Measurements from ENCODE around the gene SLC38A3. TPM values are rescaled to one million over a fixed set of nuclear protein-coding genes. Genes with fewer than 3 reads are reported as not detected.

SLC38A3 gene
- total RNA-seq, 1 donor from 2014 or later = not detected

DNA sequence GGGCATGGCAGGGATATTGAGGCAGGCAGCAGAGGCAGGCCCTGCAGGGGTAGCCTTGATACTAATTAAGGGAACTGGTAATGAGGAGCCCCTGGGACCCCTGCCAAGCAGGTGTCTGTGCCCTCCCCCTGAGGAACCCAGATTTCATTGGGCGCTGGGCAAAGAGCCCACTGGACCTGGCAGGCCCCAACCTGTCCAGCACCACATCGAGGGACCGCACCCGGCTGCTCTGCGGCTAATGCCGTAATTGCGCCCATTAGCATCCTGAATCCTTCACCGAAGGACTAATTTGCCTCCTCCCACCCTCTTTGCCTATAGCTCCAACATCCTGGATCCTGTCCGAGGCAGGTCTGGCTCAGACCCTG is 50.2 kb downstream of the SLC38A3 start:
- intact Hi-C loops (cut with DNase I) = no loop called here
- no peaks in the 10 kb centered on the region for H3K27me3 ChIP-seq
- H3K4me3 ChIP-seq = no peak overlapping the region
- H3K9me3 ChIP-seq = no peaks in the 10 kb centered on the region
- DNase-seq (ENCODE audit: low spot score in 2 of 2) = no peak
- peaks cover 13 to 39% of the 10 kb centered on the region in 2 donors for H3K4me1 ChIP-seq
- H3K27ac ChIP-seq = peak overlapping the region; percentile 88 to 92
- TF ChIP-seq, protein P1, sequence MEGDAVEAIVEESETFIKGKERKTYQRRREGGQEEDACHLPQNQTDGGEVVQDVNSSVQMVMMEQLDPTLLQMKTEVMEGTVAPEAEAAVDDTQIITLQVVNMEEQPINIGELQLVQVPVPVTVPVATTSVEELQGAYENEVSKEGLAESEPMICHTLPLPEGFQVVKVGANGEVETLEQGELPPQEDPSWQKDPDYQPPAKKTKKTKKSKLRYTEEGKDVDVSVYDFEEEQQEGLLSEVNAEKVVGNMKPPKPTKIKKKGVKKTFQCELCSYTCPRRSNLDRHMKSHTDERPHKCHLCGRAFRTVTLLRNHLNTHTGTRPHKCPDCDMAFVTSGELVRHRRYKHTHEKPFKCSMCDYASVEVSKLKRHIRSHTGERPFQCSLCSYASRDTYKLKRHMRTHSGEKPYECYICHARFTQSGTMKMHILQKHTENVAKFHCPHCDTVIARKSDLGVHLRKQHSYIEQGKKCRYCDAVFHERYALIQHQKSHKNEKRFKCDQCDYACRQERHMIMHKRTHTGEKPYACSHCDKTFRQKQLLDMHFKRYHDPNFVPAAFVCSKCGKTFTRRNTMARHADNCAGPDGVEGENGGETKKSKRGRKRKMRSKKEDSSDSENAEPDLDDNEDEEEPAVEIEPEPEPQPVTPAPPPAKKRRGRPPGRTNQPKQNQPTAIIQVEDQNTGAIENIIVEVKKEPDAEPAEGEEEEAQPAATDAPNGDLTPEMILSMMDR (IDR thresholded peaks at IDR 0.05) = no peak
- peaks cover 59 to 69% of the 10 kb centered on the region in 2 donors for H3K36me3 ChIP-seq

DNA sequence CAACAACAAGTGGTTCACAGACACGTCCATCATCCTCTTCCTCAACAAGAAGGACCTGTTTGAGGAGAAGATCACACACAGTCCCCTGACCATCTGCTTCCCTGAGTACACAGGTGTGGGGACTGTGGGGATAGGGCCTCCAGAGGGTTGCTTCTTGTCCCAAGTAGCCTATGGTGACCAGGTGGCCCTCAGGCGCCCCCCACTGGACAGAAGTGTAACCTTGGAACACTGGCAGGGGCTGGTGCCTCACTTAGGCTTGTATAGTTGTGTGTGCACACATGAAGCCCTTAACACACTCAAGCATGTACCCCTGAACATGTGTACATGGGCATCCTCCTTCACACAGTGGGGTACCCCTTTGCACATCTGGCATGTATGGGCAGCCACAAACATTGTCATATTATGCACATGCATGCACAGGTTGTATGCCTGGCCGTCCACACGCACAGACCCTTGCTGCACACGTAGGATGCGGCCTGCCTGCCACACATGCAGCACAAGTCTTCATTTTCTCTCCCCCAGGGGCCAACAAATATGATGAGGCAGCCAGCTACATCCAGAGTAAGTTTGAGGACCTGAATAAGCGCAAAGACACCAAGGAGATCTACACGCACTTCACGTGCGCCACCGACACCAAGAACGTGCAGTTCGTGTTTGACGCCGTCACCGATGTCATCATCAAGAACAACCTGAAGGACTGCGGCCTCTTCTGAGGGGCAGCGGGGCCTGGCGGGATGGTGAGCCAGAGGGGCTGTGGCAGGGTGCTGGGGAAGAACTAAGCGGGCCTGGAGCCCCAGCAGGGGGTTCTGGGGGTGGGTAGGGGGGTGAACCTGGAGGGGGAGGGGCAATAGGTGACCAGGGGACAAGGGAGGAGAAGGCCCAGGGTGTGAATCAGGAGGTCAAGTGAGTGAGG is 52.2 kb downstream of the SLC38A3 start:
- TF ChIP-seq, protein P1 (IDR thresholded peaks at IDR 0.05) = peak; percentile 27 to 44 (median 41)
- DNase-seq (ENCODE audit: low spot score in 2 of 2) = no peak
- Histone ChIP-seq H3K27me3 (no peaks in the 10 kb centered on the region), H3K36me3 (peaks cover 52 to 56% of the 10 kb centered on the region in 2 donors), H3K27ac (peak overlapping the region; percentile 51 to 92), H3K4me3 (no peak overlapping the region), H3K9me3 (no peaks in the 10 kb centered on the region), H3K4me1 (peaks cover 16 to 35% of the 10 kb centered on the region in 2 donors)
- intact Hi-C loops (cut with DNase I) = no loop called here

DNA sequence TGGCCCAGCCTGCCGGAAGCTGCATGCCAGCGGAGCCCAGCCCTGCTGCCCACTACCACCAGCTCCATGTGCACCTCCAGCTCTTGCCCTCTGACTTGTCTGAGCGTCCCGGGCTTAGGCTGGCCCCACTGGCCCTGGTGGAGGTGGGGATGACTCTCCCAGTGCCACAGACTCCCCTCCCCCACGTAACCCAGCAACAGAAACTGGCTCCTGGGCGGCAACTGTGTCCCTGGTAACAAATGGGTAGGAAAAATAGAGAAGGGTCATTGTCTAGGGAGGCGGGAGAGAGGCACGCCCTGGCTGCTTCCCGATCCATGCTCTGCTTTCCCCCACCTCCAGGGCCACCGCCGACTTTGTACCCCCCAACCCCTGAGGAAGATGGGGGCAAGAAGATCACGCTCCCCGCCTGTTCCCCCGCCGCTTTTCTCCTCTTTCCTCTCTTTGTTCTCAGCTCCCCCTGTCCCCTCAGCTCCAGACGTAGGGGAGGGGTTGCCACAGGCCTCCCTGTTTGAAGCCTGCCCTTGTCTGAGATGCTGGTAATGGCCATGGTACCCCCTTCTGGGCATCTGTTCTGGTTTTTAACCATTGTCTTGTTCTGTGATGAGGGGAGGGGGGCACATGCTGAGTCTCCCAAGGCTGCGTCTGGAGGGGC is 53.1 kb downstream of the SLC38A3 start:
- intact Hi-C loops (cut with DNase I) = no loop called here
- no peak overlapping the region for H3K4me3 ChIP-seq
- TF ChIP-seq, protein P1 (IDR thresholded peaks at IDR 0.05) = no peak
- peaks cover 43 to 47% of the 10 kb centered on the region in 2 donors for H3K36me3 ChIP-seq
- H3K9me3 ChIP-seq = no peaks in the 10 kb centered on the region
- no peaks in the 10 kb centered on the region for H3K27me3 ChIP-seq
- H3K27ac ChIP-seq = peak overlapping the region; percentile 39 to 51
- peaks cover 16 to 35% of the 10 kb centered on the region in 2 donors for H3K4me1 ChIP-seq
- no peak for DNase-seq (ENCODE audit: low spot score in 2 of 2)

DNA sequence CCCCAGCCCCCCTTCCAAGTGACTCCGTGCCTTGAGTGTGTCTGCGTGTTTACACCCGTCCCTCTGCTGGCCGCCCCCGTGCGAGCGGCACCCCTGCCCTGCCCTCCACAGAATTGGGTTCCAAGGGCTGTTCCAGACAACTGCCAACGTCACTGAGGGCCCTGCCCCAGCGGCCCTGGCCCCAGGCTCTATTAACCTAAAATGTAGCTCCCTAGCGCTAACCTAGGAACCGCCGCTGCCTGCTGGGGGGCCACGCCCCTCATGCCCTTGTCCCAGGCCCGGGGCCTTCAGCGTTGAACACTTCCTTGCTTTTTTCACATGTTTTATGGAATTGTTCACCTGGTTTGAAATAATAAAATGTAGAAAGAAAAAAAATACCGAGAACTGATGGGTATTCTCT is 53.9 kb downstream of the SLC38A3 start:
- H3K27me3 ChIP-seq = no peaks in the 10 kb centered on the region
- no peak overlapping the region for H3K4me3 ChIP-seq
- intact Hi-C loops (cut with DNase I) = no loop called here
- no peaks in the 10 kb centered on the region for H3K9me3 ChIP-seq
- H3K4me1 ChIP-seq = peaks cover 18 to 40% of the 10 kb centered on the region in 2 donors
- no peak for DNase-seq (ENCODE audit: low spot score in 2 of 2)
- H3K27ac ChIP-seq = peak overlapping the region; percentile 97 to 99
- TF ChIP-seq, protein P1 (IDR thresholded peaks at IDR 0.05) = no peak
- peaks cover 40% of the 10 kb centered on the region in 2 donors for H3K36me3 ChIP-seq

DNA sequence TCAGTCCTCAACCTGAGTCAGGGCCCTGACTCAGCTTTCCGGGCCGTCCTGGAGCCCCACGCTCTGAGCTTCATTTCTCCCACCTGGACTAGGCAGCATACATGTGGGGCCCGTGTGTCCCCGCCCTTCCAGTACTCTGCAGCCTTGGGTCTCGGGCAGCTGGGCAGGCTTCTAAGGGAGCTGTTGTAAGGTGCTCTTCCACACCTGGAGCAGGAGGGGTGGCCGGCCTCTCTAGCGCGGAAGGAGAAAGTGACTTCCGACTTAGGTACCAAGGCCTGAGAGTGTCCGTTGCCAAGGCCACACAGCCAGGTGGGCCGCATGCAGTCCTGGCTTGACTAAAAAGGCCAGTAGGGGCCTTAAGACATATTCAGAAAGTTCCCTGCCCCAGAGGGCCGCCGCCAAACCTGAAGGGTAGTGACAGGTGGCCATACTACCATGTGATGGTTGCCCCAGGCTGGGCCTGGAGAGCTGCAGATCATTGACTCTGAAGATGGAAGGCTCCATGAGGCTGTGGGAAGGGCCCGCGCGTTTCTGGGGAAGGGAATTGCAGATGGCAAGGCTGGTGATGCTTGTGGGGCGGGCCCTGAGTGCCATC is 54.5 kb downstream of the SLC38A3 start:
- Histone ChIP-seq H3K9me3 (no peaks in the 10 kb centered on the region), H3K4me1 (peaks cover 18 to 39% of the 10 kb centered on the region in 2 donors), H3K4me3 (peak overlapping the region in 1 of 2 donors; percentile 70), H3K36me3 (peaks cover 36 to 40% of the 10 kb centered on the region in 2 donors), H3K27me3 (no peaks in the 10 kb centered on the region), H3K27ac (peak overlapping the region; percentile 97 to 99)
- intact Hi-C loops (cut with DNase I) = loop anchor here (1.0 to 2.0 kb wide), 2 partner anchors 14 to 69 kb away; partner anchors contain the start of gene TUSC2
- no peak for DNase-seq (ENCODE audit: low spot score in 2 of 2)
- TF ChIP-seq, protein P1 (IDR thresholded peaks at IDR 0.05) = no peak

Data from ascending aorta (tissue), 2 donors.